T-helper 1 cell treated with Interleukin-12 subunit alpha and Interleukin-12 subunit beta and Interleukin-4 antibody, amounts not matched to agents 30 μg/mL and 1 μg/mL, for 36 hours (primary cell): Measurements from ENCODE around the gene MICAL1.

ENCODE experiments used
- H3K27ac Mint-ChIP-seq: one replicate; pipeline ENCODE4 v1.8.0; 2021; ENCODE audit warnings: mild to moderate bottlenecking, mixed read lengths
- H3K27me3 Mint-ChIP-seq: one replicate; pipeline ENCODE4 v1.8.0; 2021; ENCODE audit warnings: low read depth, mixed read lengths
- H3K36me3 Mint-ChIP-seq: one replicate; pipeline ENCODE4 v1.8.0; 2021; ENCODE audit warnings: low read depth, mixed read lengths
- H3K4me1 Mint-ChIP-seq: one replicate; pipeline ENCODE4 v1.8.0; 2021; ENCODE audit warnings: low read depth, mixed read lengths
- H3K4me3 Mint-ChIP-seq: one replicate; pipeline ENCODE4 v1.8.0; 2021; ENCODE audit warnings: mild to moderate bottlenecking, moderate library complexity, mixed read lengths
- H3K9me3 Mint-ChIP-seq: one replicate; pipeline ENCODE4 v1.8.0; 2021; ENCODE audit warnings: mixed read lengths

Gene MICAL1

DNA sequence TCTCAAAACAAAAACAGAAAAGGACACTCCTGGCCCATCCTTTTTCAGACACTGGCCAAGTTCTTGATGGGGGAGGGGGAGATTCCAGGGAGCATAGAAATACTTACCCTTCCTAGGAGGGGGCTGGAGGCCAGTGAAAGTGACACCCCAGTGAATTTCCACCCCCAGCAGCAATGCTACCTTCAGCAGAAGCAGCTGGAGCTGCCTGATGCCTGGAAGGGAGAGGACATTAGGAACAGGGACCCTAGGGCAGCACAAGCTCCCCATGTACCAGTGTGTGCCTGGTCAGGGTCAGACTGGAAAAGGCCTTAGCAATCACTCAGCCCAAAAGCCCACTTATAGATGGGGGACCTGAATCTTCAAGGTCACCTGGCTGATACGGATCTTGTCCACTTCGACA lies 2.4 kb downstream of the MICAL1 start:
- H3K4me3 Mint-ChIP-seq = no peak overlapping the region
- peaks cover 23% of the 10 kb centered on the region for H3K36me3 Mint-ChIP-seq
- H3K27me3 Mint-ChIP-seq = no peaks in the 10 kb centered on the region
- H3K27ac Mint-ChIP-seq = no peak overlapping the region
- peaks cover 54% of the 10 kb centered on the region for H3K4me1 Mint-ChIP-seq
- no peaks in the 10 kb centered on the region for H3K9me3 Mint-ChIP-seq

DNA sequence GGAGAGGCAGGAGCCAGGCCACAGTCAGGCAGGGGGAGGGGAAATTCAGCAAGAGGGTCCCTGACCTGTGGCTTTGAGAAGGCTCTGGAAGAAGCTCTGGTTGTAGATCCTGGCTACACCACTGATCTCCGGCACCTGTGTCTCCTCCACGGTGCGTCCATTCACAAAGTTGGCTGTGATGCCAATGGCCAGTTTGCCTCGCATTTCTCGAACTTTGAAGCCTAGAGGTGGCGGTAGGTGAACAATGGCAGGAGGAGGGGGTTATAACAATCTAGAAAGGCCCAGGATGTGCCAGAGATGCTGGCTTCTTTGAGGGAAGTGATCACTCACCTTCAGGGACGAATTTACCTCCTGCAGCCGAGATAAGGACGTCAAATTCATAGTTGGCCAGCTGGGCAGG lies 3.4 kb downstream of the MICAL1 start:
- peaks cover 23% of the 10 kb centered on the region for H3K36me3 Mint-ChIP-seq

DNA sequence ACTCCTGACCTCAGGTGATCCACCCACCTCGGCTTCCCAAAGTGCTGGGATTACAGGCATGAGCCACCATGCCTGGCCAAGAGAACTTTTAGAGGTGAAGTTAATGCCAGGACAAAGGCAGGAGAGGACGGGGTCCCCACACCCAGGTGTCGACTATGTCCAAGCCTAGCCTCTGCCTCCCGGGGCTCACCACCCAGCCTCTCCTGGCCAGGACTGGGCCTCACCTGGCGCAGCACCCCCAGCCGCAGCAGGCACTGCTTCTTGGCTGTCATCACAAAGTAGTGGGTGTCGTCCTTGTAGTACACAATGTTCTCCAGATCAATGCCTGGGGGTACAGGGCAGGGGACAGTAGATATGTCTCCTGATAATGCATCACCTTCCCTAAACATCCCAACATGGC lies 4.2 kb downstream of the MICAL1 start:
- no peak overlapping the region for H3K27ac Mint-ChIP-seq
- no peak overlapping the region for H3K4me3 Mint-ChIP-seq
- H3K4me1 Mint-ChIP-seq = peaks cover 42% of the 10 kb centered on the region
- H3K9me3 Mint-ChIP-seq = no peaks in the 10 kb centered on the region
- peaks cover 29% of the 10 kb centered on the region for H3K36me3 Mint-ChIP-seq
- H3K27me3 Mint-ChIP-seq = no peaks in the 10 kb centered on the region

More for the DNA sequence above, 3.4 kb downstream of the MICAL1 start:
- no peaks in the 10 kb centered on the region for H3K9me3 Mint-ChIP-seq
- H3K27ac Mint-ChIP-seq = no peak overlapping the region
- H3K27me3 Mint-ChIP-seq = no peaks in the 10 kb centered on the region
- peaks cover 46% of the 10 kb centered on the region for H3K4me1 Mint-ChIP-seq
- H3K4me3 Mint-ChIP-seq = peak overlapping the region; percentile 31

DNA sequence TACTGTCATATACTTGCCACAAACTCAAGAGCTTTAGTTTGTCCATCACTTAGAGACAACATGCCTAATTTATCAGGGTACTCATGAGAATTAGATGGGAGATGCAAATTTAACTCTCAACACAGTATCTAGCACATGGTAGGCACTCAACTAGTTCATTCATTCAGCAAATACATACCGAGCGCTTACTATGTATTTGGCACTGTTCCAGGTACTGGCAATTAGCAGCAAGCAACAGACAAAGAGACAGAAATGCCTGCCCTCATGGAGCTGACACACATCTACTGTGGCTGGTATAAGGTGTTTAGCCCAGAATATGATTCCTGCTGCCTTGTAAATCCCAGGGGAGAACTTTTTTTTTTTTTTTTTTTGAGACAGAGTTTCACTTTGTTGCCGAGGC lies 4.8 kb downstream of the MICAL1 start:
- H3K27me3 Mint-ChIP-seq = no peaks in the 10 kb centered on the region
- peak overlapping the region; percentile 49 for H3K27ac Mint-ChIP-seq
- H3K9me3 Mint-ChIP-seq = no peaks in the 10 kb centered on the region
- no peak overlapping the region for H3K4me3 Mint-ChIP-seq
- H3K36me3 Mint-ChIP-seq = peaks cover 32% of the 10 kb centered on the region
- peaks cover 42% of the 10 kb centered on the region for H3K4me1 Mint-ChIP-seq

DNA sequence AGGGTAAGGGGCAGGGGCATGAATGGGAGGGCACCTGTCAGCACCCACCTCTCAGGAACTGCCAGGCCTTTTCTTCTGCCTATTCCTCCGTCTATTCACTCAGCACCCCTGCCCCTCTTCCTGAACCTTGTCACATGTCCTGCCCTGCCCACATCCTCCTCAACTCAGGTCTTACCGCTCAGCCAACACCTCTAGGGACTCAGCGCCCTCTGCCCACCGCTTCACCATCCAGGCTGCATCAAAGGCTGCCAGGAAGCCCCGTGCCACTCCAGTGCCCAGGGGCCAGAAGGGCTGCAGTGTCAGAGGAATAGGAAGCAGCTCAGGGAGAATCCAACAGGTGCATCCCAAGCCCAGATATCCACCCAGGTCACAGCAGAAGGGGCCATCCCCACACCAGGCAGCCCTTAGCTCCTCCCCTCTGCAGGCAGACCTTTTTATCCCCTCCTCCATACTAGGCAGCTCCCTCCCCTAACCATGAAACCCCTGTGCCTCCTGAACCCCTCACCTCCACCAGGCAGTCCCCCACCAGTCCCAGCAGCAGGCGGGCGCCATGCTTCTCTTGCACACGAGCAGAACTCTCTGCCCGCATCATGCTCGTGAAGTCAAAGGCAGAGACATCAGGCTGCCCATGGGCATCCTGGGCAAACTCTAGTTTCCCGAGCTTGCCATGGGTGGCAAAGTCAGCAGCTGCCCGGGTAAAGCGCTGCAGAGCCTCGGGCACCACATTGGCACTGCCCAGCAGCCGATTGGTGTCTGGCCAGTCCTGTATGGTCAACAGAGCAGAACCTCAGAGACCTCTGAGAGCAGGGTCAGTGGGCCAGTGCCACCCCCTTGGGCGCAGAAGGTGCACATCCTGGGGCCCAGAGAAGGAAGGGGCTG lies 5.5 kb downstream of the MICAL1 start:
- no peaks in the 10 kb centered on the region for H3K9me3 Mint-ChIP-seq
- H3K4me1 Mint-ChIP-seq = peaks cover 42% of the 10 kb centered on the region
- no peaks in the 10 kb centered on the region for H3K27me3 Mint-ChIP-seq
- peak overlapping the region; percentile 50 for H3K4me3 Mint-ChIP-seq
- peak overlapping the region; percentile 85 for H3K27ac Mint-ChIP-seq
- peaks cover 36% of the 10 kb centered on the region for H3K36me3 Mint-ChIP-seq

DNA sequence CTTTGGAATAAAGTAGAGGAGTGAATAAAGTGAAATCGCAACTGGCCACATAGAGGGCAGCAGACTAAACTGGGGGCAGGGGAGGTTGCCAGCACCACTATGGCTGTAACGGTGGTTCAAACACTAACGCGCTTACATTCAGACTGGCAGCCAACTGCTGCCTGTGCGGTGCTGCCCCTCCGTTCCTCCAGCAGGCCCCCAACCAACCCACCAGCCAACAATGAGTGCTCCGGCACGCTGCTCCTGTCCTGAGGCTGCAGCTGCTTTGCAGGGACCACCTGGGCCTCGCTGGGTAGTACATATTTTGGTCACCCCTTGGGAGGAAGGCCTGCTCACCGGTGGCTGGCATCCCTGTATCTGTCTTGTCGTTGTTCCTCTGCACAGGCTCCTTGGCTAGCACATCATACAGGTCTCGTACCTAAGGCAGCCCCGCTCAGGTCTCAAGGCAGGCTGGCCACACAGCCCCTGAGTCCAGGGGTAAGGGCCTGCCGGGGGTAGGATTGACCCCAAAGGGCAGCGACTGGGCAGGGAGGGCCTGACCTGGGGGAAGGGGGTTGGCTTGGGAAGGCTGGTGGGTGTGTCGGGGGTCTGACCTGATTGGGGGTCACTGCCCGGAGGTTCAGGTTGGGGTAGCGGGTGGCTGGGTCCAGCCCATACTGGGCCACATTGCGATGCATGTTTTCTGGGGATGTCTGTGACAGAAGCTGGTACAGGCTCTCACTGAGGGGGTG lies 6.3 kb downstream of the MICAL1 start:
- H3K4me3 Mint-ChIP-seq = peak overlapping the region; percentile 40
- H3K27me3 Mint-ChIP-seq = no peaks in the 10 kb centered on the region
- peak overlapping the region; percentile 85 for H3K27ac Mint-ChIP-seq
- peaks cover 38% of the 10 kb centered on the region for H3K4me1 Mint-ChIP-seq
- peaks cover 40% of the 10 kb centered on the region for H3K36me3 Mint-ChIP-seq
- no peaks in the 10 kb centered on the region for H3K9me3 Mint-ChIP-seq

DNA sequence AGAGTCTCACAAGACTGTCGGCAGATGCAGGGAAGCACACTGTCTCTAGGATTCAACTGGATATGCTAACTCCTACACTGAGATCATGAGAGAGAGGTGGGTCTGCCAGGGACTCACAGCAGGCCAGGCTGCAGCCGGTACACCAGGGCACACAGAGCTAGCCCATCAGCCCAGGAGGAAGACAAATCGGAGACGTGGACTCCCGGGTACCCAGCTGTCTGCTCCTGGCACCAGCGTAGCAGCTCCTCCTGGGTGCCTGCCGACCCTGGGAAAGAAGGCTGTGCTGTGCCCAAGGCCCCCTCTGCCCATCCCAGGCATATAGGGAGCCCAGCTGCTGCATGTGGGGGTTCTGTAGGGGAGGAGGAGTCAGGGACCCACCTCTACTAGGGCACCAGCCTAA lies 7.0 kb downstream of the MICAL1 start:
- peaks cover 38% of the 10 kb centered on the region for H3K36me3 Mint-ChIP-seq
- peak overlapping the region; percentile 56 for H3K27ac Mint-ChIP-seq
- peaks cover 32% of the 10 kb centered on the region for H3K4me1 Mint-ChIP-seq
- peak overlapping the region; percentile 33 for H3K4me3 Mint-ChIP-seq
- H3K9me3 Mint-ChIP-seq = no peaks in the 10 kb centered on the region
- H3K27me3 Mint-ChIP-seq = no peaks in the 10 kb centered on the region

DNA sequence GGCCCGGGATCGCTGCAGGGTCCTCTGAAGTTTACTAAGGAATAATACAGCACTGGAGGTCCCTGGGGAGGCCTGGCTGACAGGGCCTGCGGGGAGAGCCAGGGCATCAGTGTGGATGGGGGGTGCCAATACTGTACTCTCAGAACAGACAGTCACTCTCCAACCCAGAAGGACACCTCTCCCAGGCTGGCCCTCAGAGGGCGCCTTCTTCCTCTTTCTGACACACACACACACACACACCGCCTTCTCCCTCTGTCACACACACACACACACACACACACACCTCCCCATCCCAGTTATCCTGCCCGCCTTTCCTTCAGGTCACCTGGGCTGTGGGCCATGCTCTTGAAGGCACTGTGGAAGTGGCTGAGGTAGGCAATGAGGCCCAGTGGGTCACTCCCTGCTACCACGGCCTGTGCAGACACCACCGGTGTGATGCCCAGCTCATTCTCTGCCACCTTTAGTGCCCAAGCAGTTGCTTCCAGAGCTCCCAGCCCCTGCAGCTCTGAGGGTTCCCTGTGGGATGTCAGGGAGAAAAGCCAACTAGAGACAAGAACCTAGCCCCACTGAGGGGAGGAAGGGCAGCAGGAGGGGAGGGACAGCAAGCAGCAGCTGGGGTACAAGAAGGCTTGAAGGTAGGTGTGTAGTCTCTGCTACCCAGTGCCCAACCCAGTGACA lies 7.6 kb downstream of the MICAL1 start:
- H3K9me3 Mint-ChIP-seq = no peaks in the 10 kb centered on the region
- peaks cover 44% of the 10 kb centered on the region for H3K36me3 Mint-ChIP-seq
- H3K4me1 Mint-ChIP-seq = peaks cover 36% of the 10 kb centered on the region
- no peaks in the 10 kb centered on the region for H3K27me3 Mint-ChIP-seq
- H3K27ac Mint-ChIP-seq = peak overlapping the region; percentile 56
- no peak overlapping the region for H3K4me3 Mint-ChIP-seq

DNA sequence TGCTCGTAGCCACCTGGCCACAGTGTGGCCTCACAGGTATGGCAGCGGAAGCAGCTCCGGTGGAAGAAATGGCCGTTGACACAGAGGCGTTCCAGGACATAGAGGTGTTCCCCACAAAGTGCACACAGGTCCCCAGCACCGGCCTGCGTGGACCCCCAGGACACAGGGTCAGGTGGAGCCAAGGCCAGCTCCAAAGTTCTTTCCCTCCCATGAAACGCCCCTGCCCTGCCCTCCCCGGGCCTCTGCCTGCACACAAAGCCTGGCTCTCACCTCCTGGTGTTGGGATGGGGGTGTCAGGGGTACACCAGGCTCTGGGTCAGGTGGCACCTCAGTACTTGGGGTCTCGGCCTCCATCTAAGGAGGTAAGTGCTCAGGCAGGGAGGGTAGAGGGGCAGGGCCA lies 8.5 kb downstream of the MICAL1 start:
- Mint-ChIP-seq H3K27ac (no peak overlapping the region), H3K4me3 (no peak overlapping the region), H3K36me3 (peaks cover 51% of the 10 kb centered on the region), H3K4me1 (peaks cover 38% of the 10 kb centered on the region), H3K27me3 (no peaks in the 10 kb centered on the region), H3K9me3 (no peaks in the 10 kb centered on the region)

DNA sequence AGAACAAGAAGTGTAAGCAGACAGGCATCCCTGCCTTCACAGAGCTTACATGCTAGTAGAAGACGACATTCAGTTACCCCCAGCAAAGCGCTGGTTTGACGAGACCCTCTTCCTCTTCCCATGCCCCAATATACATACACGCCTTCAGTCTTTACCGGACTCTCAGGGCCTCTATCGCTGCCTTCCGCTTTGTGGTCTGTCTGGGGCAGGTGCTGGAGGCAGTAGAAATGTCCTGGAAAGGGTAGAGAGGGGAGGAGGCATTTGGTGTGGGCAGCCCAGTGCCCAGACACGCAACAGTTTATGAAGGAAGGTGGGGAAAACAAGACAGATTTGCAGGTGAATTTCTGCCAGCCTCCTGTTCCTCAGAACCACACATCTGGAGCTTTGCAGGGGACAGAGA lies 9.0 kb downstream of the MICAL1 start:
- peaks cover 53% of the 10 kb centered on the region for H3K36me3 Mint-ChIP-seq
- no peaks in the 10 kb centered on the region for H3K9me3 Mint-ChIP-seq
- H3K4me1 Mint-ChIP-seq = peaks cover 39% of the 10 kb centered on the region
- no peaks in the 10 kb centered on the region for H3K27me3 Mint-ChIP-seq
- H3K4me3 Mint-ChIP-seq = no peak overlapping the region
- H3K27ac Mint-ChIP-seq = no peak overlapping the region

DNA sequence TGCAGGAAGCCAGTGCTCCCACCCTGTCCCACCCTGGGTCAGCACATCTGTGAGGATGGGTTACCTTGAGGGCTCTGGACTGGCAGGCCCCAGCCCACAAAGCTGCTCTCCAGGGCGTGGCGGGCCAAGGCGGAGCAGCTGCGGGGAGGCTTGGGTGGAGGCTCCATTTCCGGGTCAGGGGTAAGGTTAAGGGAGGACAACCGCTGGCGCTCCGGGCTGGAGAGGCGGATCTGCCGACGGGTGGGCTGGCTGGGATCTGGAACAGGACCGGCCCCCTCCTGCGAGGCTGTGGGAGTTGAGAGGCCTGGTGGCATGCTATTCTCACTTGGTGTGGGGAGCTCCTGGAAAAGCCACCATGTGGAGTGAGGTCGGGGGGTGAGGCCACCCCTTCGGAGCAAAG lies 9.5 kb downstream of the MICAL1 start:
- Mint-ChIP-seq H3K4me1 (peaks cover 44% of the 10 kb centered on the region), H3K4me3 (no peak overlapping the region), H3K9me3 (no peaks in the 10 kb centered on the region), H3K27me3 (no peaks in the 10 kb centered on the region), H3K36me3 (peaks cover 57% of the 10 kb centered on the region), H3K27ac (no peak overlapping the region)

DNA sequence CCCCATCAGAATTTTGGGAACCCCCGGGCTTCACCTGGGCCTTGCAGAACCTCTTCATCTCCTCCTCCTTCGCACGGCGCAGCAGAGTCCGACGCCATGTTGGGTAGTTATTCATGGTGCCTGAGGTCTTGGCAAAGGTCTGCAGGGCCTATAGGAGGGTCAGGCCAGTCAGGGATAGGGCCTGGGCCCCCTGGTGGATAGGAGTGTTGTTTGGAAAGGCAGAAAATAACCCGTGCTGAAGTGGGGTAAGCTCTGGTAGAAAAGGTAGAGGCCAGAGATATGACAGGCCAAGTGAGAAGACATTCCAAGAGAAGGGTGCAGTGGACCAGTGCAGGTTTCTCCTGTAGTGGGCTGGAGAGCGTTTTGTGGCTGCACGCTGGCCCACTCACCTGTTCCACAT lies 10.2 kb downstream of the MICAL1 start:
- H3K4me1 Mint-ChIP-seq = peaks cover 41% of the 10 kb centered on the region
- H3K9me3 Mint-ChIP-seq = no peaks in the 10 kb centered on the region
- no peaks in the 10 kb centered on the region for H3K27me3 Mint-ChIP-seq
- H3K27ac Mint-ChIP-seq = peak overlapping the region; percentile 26
- peaks cover 53% of the 10 kb centered on the region for H3K36me3 Mint-ChIP-seq
- H3K4me3 Mint-ChIP-seq = no peak overlapping the region

DNA sequence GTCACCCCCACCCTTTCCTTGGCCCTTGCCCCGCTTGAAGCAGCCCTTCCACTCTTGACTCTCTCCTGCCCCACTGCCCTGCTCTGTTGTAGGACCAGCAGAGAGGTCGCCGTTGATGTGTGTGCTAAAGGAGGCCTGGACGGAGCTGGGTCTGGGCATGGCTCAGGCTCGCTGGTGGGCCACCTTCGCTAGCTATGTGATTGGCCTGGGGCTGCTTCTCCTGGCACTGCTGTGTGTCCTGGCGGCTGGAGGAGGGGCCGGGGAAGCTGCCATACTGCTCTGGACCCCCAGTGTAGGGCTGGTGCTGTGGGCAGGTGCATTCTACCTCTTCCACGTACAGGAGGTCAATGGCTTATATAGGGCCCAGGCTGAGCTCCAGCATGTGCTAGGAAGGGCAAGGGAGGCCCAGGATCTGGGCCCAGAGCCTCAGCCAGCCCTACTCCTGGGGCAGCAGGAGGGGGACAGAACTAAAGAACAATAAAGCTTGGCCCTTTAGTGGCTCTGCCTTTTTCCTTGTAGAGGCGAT lies 12.1 kb downstream of the MICAL1 start:
- peaks cover 31% of the 10 kb centered on the region for H3K4me1 Mint-ChIP-seq
- peaks cover 47% of the 10 kb centered on the region for H3K36me3 Mint-ChIP-seq
- H3K4me3 Mint-ChIP-seq = no peak overlapping the region
- no peaks in the 10 kb centered on the region for H3K9me3 Mint-ChIP-seq
- no peaks in the 10 kb centered on the region for H3K27me3 Mint-ChIP-seq
- H3K27ac Mint-ChIP-seq = no peak overlapping the region

DNA sequence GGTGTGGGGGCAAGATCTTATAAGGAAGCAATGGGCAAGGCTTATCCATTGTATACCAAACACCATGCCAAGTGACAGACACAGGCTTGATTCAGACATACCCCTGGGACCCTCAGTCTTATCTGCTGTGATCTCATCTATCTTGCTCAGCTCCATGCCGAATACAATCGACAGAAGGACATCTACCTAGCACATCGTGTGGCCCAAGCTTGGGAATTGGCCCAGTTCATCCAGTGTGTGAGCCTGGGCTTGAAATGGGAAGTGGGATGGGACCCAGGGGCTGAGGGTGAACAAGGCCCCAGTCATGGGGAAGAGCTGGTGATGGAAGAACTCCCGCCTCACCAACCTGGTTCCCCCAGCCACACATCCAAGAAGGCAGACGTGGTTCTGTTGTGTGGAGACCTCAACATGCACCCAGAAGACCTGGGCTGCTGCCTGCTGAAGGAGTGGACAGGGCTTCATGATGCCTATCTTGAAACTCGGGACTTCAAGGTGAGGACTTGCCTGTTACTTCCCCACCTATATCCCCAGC lies 13.1 kb downstream of the MICAL1 start:
- no peak overlapping the region for H3K27ac Mint-ChIP-seq
- H3K9me3 Mint-ChIP-seq = no peaks in the 10 kb centered on the region
- peaks cover 26% of the 10 kb centered on the region for H3K4me1 Mint-ChIP-seq
- H3K27me3 Mint-ChIP-seq = no peaks in the 10 kb centered on the region
- peaks cover 45% of the 10 kb centered on the region for H3K36me3 Mint-ChIP-seq
- H3K4me3 Mint-ChIP-seq = peak overlapping the region; percentile 94
